CD14-positive monocyte (primary cell): ENCODE measurements around the gene SLC26A3. TPM values are rescaled to one million over a fixed set of nuclear protein-coding genes. Genes with fewer than 3 reads are reported as not detected.

Experiments
- DNase-seq, 3 donors: peaks; one replicate each; pipeline ENCODE4 v3.0.0-alpha.2; 2011 to 2022
- H2AFZ ChIP-seq: 2 replicates; pipeline ENCODE4 v1.6.0; 2012; ENCODE audit warnings: mild to moderate bottlenecking, low read depth, low read length, inconsistent platforms; ENCODE audit not compliant: insufficient read depth, poor library complexity, severe bottlenecking
- H3K27ac ChIP-seq, 2 donors: 1 replicate in 1 of 2; 2 replicates in 1 of 2; pipeline ENCODE4 v1.5.1; 2012 to 2013; ENCODE audit warnings: low read length in 2 of 2, control low read depth in 1 of 2, inconsistent platforms in 1 of 2, low read depth in 1 of 2, mild to moderate bottlenecking in 1 of 2
- H3K27me3 ChIP-seq, 2 donors: one replicate each; pipeline versions ENCODE4 v1.6.0 to v1.6.1; 2011 to 2013; ENCODE audit warnings: low read length in 2 of 2; ENCODE audit not compliant: control insufficient read depth in 2 of 2, insufficient read depth in 2 of 2
- H3K36me3 ChIP-seq, 2 donors: replicated peaks in 1 of 2; 1 replicate in 1 of 2; 2 replicates in 1 of 2; pipeline versions ENCODE4 v1.5.1 to v1.6.1; 2012 to 2013; ENCODE audit warnings: low read length in 2 of 2, control low read depth in 1 of 2, inconsistent platforms in 1 of 2, mild to moderate bottlenecking in 1 of 2; ENCODE audit not compliant: insufficient read depth in 2 of 2, control insufficient read depth in 1 of 2
- H3K4me1 ChIP-seq, 2 donors: 1 replicate in 1 of 2; 2 replicates in 1 of 2; pipeline versions ENCODE4 v1.5.1 to v1.6.1; 2012 to 2013; ENCODE audit warnings: low read length in 2 of 2, control low read depth in 1 of 2, inconsistent platforms in 1 of 2, mild to moderate bottlenecking in 1 of 2, moderate library complexity in 1 of 2; ENCODE audit not compliant: insufficient read depth in 2 of 2, control insufficient read depth in 1 of 2
- H3K4me2 ChIP-seq: replicated peaks from 2 replicates; pipeline ENCODE3; 2012; ENCODE audit warnings: low read length, moderate library complexity, mild to moderate bottlenecking; ENCODE audit not compliant: poor library complexity, severe bottlenecking; ENCODE audit errors: extremely low read depth
- H3K4me3 ChIP-seq, 3 experiments: fragments of 200-600 bp in 1 of 3; sonication (generic) in 1 of 3; replicated peaks in 1 of 3; 1 replicate in 2 of 3; 2 replicates in 1 of 3; pipeline ENCODE4 v1.5.1; 2011 to 2013; ENCODE audit warnings: low read length in 3 of 3, mild to moderate bottlenecking in 3 of 3, control low read depth in 2 of 3, low read depth in 2 of 3, inconsistent platforms in 1 of 3, moderate library complexity in 1 of 3
- H3K79me2 ChIP-seq: 2 replicates; pipeline ENCODE4 v1.6.0; 2012; ENCODE audit warnings: mild to moderate bottlenecking, control low read depth, inconsistent platforms, low read length, moderate library complexity; ENCODE audit not compliant: insufficient read depth
- H3K9ac ChIP-seq: 2 replicates; pipeline ENCODE4 v1.6.0; 2017; ENCODE audit warnings: low read length, mild to moderate bottlenecking; ENCODE audit not compliant: insufficient read depth, poor library complexity, severe bottlenecking
- H3K9me3 ChIP-seq, 2 donors: replicated peaks in 1 of 2; 1 replicate in 1 of 2; 2 replicates in 1 of 2; pipeline versions ENCODE4 v1.5.1 to v1.6.1; 2012 to 2013; ENCODE audit warnings: low read length in 2 of 2, control low read depth in 1 of 2; ENCODE audit not compliant: control insufficient read depth in 1 of 2, insufficient read depth in 1 of 2
- H4K20me1 ChIP-seq: 2 replicates; pipeline ENCODE4 v1.6.0; 2012; ENCODE audit warnings: mild to moderate bottlenecking, low read length, control low read depth, moderate library complexity; ENCODE audit not compliant: insufficient read depth
- H3K27ac Mint-ChIP-seq, 7 donors: one replicate each; pipeline ENCODE4 v1.8.0; 2020; ENCODE audit warnings: mild to moderate bottlenecking in 7 of 7, mixed read lengths in 7 of 7, moderate library complexity in 6 of 7, inconsistent platforms in 2 of 7
- H3K27me3 Mint-ChIP-seq, 3 donors: one replicate each; pipeline ENCODE4 v1.8.0; 2021 to 2022; ENCODE audit warnings: low read depth in 3 of 3, mild to moderate bottlenecking in 3 of 3, mixed read lengths in 3 of 3, moderate library complexity in 3 of 3, inconsistent platforms in 1 of 3
- H3K36me3 Mint-ChIP-seq, 2 donors: one replicate each; pipeline ENCODE4 v1.8.0; 2020; ENCODE audit warnings: mixed read lengths in 2 of 2, inconsistent platforms in 1 of 2, mild to moderate bottlenecking in 1 of 2
- H3K4me1 Mint-ChIP-seq: one replicate; pipeline ENCODE4 v1.8.0; 2020; ENCODE audit warnings: mild to moderate bottlenecking, mixed read lengths
- H3K4me3 Mint-ChIP-seq, 2 donors: one replicate each; pipeline ENCODE4 v1.8.0; 2020; ENCODE audit warnings: mild to moderate bottlenecking in 2 of 2, mixed read lengths in 2 of 2, moderate library complexity in 1 of 2
- H3K9me3 Mint-ChIP-seq, 7 donors: one replicate each; pipeline ENCODE4 v1.8.0; 2020 to 2022; ENCODE audit warnings: mixed read lengths in 7 of 7, mild to moderate bottlenecking in 6 of 7, moderate library complexity in 6 of 7, inconsistent platforms in 2 of 7
- CTCF ChIP-seq: fragments of 200-600 bp; IDR thresholded peaks from one replicate; pipeline ENCODE4 v1.8.0; 2022; ENCODE audit warnings: antibody characterized with exemption, mild to moderate bottlenecking
- WGBS: methylation state at CpG from one replicate; pipeline ENCODE4 v1.1.5; 2013; ENCODE audit warnings: missing lambda C conversion rate; ENCODE audit not compliant: insufficient coverage; 5-methylcytosine and 5-hydroxymethylcytosine counted together
- intact Hi-C, 2 donors: fragments of 100-400 bp; cut with micrococcal nuclease; formaldehyde crosslinking; loops; one replicate each; pipeline versions ENCODE4 v1.15.0 to v1.15.1; 2023
- polyA plus RNA-seq, 3 donors: library from polyadenylated mRNA; depleted of rRNA in 1 of 3; unstranded in 2 of 3; stranded (reverse) in 1 of 3; fragments of 300-500 nt in 2 of 3; fragments of >200 nt in 1 of 3; fragmentation: Illumina TruSeq in 2 of 3; gene quantifications; 1 replicate in 2 of 3; 2 replicates in 1 of 3; pipeline ENCODE4 v1.2.3, GENCODE V29; 2012 to 2021

SLC26A3 gene
- polyA plus RNA-seq, 3 donors: not detected

GRCh38 chr7:107834401-107834800 lies 31.4 kb upstream of the SLC26A3 start:
- intact Hi-C loops: no loop called here
- H3K4me1 Mint-ChIP-seq: no peaks in the 10 kb centered on the region
- Histone ChIP-seq H3K27me3 (no peaks in the 10 kb centered on the region), H3K4me1 (no peaks in the 10 kb centered on the region), H3K9me3 (no peaks in the 10 kb centered on the region), H2AFZ (no peak overlapping the region), H3K4me3 (no peak overlapping the region), H3K9ac (no peak overlapping the region), H3K27ac (no peak overlapping the region), H3K79me2 (no peaks in the 10 kb centered on the region), H4K20me1 (no peaks in the 10 kb centered on the region), H3K36me3 (no peaks in the 10 kb centered on the region), H3K4me2 (no peak overlapping the region)
- no peak for DNase-seq
- H3K36me3 Mint-ChIP-seq: no peaks in the 10 kb centered on the region
- no peak for TF ChIP-seq CTCF
- H3K27me3 Mint-ChIP-seq: peaks cover 3 to 7% (median 5%) of the 10 kb centered on the region in 3 donors
- H3K9me3 Mint-ChIP-seq: peaks cover 0 to 2% (median 0%) of the 10 kb centered on the region in 7 donors
- WGBS: no CpG with 5 or more reads among the region's 1 CpG
- H3K27ac Mint-ChIP-seq: no peak overlapping the region
- H3K4me3 Mint-ChIP-seq: no peak overlapping the region

DNA sequence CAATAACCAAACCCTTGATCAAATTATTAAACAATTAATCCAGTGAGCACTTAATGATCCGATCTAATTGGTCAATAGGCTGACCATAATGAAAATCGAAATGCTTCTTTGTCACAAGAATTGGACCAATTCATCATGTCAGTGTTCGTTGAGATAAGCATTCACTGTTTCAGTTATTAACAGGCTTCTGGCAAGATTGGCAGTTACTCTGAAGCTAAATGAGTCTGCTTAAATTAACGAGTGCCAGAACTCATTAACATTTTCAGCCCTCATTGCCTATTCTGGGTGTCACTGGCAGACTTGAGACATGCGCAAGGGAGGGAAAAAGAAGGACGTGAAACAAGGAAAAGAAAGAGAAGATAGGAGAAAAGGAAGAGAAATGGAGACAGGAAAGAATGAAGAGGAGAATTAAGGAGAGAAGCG lies 30.7 kb upstream of the SLC26A3 start:
- no peak overlapping the region for H3K4me2 ChIP-seq
- no peak for TF ChIP-seq CTCF
- Mint-ChIP-seq H3K27ac (no peak overlapping the region), H3K4me3 (no peak overlapping the region), H3K27me3 (peaks cover 3 to 7% (median 5%) of the 10 kb centered on the region in 3 donors), H3K36me3 (no peaks in the 10 kb centered on the region), H3K9me3 (peaks cover 0 to 2% (median 0%) of the 10 kb centered on the region in 7 donors), H3K4me1 (no peaks in the 10 kb centered on the region)
- H3K9ac ChIP-seq: no peak overlapping the region
- DNase-seq: no peak
- no peaks in the 10 kb centered on the region for H3K9me3 ChIP-seq
- intact Hi-C loops: no loop called here
- no peak overlapping the region for H2AFZ ChIP-seq
- H3K27me3 ChIP-seq: no peaks in the 10 kb centered on the region
- H3K4me3 ChIP-seq: no peak overlapping the region
- no peaks in the 10 kb centered on the region for H3K4me1 ChIP-seq
- no peaks in the 10 kb centered on the region for H3K36me3 ChIP-seq
- H3K79me2 ChIP-seq: no peaks in the 10 kb centered on the region
- no peak overlapping the region for H3K27ac ChIP-seq
- 94% methylated on average over 6 of the region's 7 CpGs for WGBS
- H4K20me1 ChIP-seq: no peaks in the 10 kb centered on the region
